ENCODE measurements around the gene GRM7.

Gene GRM7

GRCh38 chr3:7709376-7710082, 848.6 kb downstream of the GRM7 start:
- H3K27me3 ChIP-seq, result no peaks in the 10 kb centered on the region
- H3K36me3 ChIP-seq, result no peaks in the 10 kb centered on the region
- no peak overlapping the region for H3K4me3 ChIP-seq (ENCODE audit: low read depth in 1 of 2, low read length in 1 of 2)
- TF ChIP-seq, protein P1, sequence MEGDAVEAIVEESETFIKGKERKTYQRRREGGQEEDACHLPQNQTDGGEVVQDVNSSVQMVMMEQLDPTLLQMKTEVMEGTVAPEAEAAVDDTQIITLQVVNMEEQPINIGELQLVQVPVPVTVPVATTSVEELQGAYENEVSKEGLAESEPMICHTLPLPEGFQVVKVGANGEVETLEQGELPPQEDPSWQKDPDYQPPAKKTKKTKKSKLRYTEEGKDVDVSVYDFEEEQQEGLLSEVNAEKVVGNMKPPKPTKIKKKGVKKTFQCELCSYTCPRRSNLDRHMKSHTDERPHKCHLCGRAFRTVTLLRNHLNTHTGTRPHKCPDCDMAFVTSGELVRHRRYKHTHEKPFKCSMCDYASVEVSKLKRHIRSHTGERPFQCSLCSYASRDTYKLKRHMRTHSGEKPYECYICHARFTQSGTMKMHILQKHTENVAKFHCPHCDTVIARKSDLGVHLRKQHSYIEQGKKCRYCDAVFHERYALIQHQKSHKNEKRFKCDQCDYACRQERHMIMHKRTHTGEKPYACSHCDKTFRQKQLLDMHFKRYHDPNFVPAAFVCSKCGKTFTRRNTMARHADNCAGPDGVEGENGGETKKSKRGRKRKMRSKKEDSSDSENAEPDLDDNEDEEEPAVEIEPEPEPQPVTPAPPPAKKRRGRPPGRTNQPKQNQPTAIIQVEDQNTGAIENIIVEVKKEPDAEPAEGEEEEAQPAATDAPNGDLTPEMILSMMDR (IDR thresholded peaks at IDR 0.05), result no peak
- no peak overlapping the region for H3K27ac ChIP-seq
- no peaks in the 10 kb centered on the region for H3K4me1 ChIP-seq (ENCODE audit: control insufficient read depth in 1 of 2, insufficient read depth in 1 of 2, low read depth in 1 of 2, low read length in 1 of 2)
- H3K9me3 ChIP-seq, result no peaks in the 10 kb centered on the region

- Histone ChIP-seq H3K36me3 (no peaks in the 10 kb centered on the region), H3K9me3 (no peaks in the 10 kb centered on the region), H3K4me1 (ENCODE audit: control insufficient read depth in 1 of 2, insufficient read depth in 1 of 2, low read depth in 1 of 2, low read length in 1 of 2) (no peaks in the 10 kb centered on the region), H3K27me3 (no peaks in the 10 kb centered on the region), H3K4me3 (ENCODE audit: low read depth in 1 of 2, low read length in 1 of 2) (no peak overlapping the region), H3K27ac (no peak overlapping the region)
- TF ChIP-seq, protein P1 (IDR thresholded peaks at IDR 0.05), result no peak
These were observed 849.4 kb downstream of the GRM7 start for GRCh38 chr3:7710284-7710683.

DNA sequence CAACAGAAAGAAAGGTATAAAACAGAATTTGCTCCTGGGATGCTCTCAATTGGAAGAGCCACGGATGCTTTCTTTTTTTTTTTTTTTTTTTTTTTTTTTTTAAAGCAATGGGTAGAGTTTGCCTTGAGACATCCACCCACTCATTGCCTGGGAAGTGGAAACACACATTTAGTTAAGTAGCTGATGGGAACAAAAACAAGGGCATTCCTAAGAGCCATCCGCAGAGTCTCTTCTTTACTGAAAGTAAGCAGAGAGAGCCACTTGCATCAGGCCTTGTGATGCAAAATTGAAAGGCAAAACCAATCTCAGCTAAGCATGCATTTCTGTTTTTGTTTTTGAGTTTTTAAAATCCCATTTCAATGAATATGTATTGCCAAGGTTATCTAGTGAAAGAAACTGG, 852.8 kb downstream of the GRM7 start:
- TF ChIP-seq, protein P1 (IDR thresholded peaks at IDR 0.05), result no peak
- H3K9me3 ChIP-seq, result no peaks in the 10 kb centered on the region
- H3K36me3 ChIP-seq, result no peaks in the 10 kb centered on the region
- H3K4me3 ChIP-seq (ENCODE audit: low read depth in 1 of 2, low read length in 1 of 2), result no peak overlapping the region
- H3K27ac ChIP-seq, result no peak overlapping the region
- no peaks in the 10 kb centered on the region for H3K4me1 ChIP-seq (ENCODE audit: control insufficient read depth in 1 of 2, insufficient read depth in 1 of 2, low read depth in 1 of 2, low read length in 1 of 2)
- H3K27me3 ChIP-seq, result no peaks in the 10 kb centered on the region

GRCh38 chr3:7720649-7721297, 859.9 kb downstream of the GRM7 start:
- Histone ChIP-seq H3K36me3 (no peaks in the 10 kb centered on the region), H3K4me1 (ENCODE audit: control insufficient read depth in 1 of 2, insufficient read depth in 1 of 2, low read depth in 1 of 2, low read length in 1 of 2) (no peaks in the 10 kb centered on the region), H3K27ac (no peak overlapping the region), H3K9me3 (no peaks in the 10 kb centered on the region), H3K27me3 (no peaks in the 10 kb centered on the region), H3K4me3 (ENCODE audit: low read depth in 1 of 2, low read length in 1 of 2) (no peak overlapping the region)
- TF ChIP-seq, protein P1 (IDR thresholded peaks at IDR 0.05), result no peak

DNA sequence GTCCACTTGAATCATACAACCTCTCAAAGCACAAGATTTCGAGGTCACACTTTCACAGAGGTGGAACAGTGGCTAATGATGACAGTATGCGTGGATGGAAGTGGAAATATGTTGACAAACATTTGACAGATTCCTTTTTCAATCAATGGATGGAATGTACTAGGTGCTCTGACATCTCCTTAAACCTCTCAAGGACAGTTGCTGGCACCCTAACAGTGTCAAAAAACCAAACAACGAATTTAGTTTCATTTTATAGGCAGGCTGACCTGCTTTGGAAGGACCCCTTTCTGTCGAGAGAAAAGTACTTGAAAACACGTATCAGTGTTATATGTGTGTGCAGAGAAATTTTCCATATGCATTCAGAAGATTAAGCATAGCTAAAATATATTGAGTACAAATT, 861.0 kb downstream of the GRM7 start:
- Histone ChIP-seq H3K27me3 (no peaks in the 10 kb centered on the region), H3K4me3 (ENCODE audit: low read depth in 1 of 2, low read length in 1 of 2) (no peak overlapping the region), H3K9me3 (no peaks in the 10 kb centered on the region), H3K36me3 (no peaks in the 10 kb centered on the region), H3K4me1 (ENCODE audit: control insufficient read depth in 1 of 2, insufficient read depth in 1 of 2, low read depth in 1 of 2, low read length in 1 of 2) (no peaks in the 10 kb centered on the region), H3K27ac (no peak overlapping the region)
- TF ChIP-seq, protein P1 (IDR thresholded peaks at IDR 0.05), result no peak

Data from neutrophil (primary cell).